Measurements from ENCODE around the gene C5. TPM values are rescaled to one million over a fixed set of nuclear protein-coding genes. Genes with fewer than 3 reads are reported as not detected.
A peak's percentile ranks its signal among the peaks of the same experiment; 100 is the strongest.

The C5 gene
- total RNA-seq, 4 donors from 2014 or later: 2.0 to 14.9 (median 4.3) TPM

GRCh38 chr9:121057821-121058220 lies 7.7 kb upstream of the C5 start:
- TF ChIP-seq CTCF (IDR thresholded peaks at IDR 0.05): no peak
- TF ChIP-seq POLR2A (IDR thresholded peaks at IDR 0.05): no peak
- WGBS, 2 donors: 84 to 86% methylated on average over 5 of the region's 5 CpGs
- no peak for DNase-seq (ENCODE audit: low spot score in 2 of 2)
- H3K4me3 ChIP-seq (ENCODE audit: low read depth, poor library complexity, severe bottlenecking): no peak overlapping the region
- intact Hi-C loops (cut with DNase I; ENCODE audit: low total_unique reads): loop anchor here (10.0 kb wide), 1 partner anchor 303 kb away; no protein-coding TSS in a partner anchor

- DNase-seq (ENCODE audit: low spot score in 2 of 2): peak in 1 of 2 donors; percentile 34
- 91 to 97% methylated on average over 2 of the region's 2 CpGs for WGBS, 2 donors
- H3K4me3 ChIP-seq (ENCODE audit: low read depth, poor library complexity, severe bottlenecking): no peak overlapping the region
- intact Hi-C loops (cut with DNase I; ENCODE audit: low total_unique reads): loop anchor here (10.0 kb wide), 1 partner anchor 301 kb away; no protein-coding TSS in a partner anchor
- no peak for TF ChIP-seq POLR2A (IDR thresholded peaks at IDR 0.05)
- TF ChIP-seq CTCF (IDR thresholded peaks at IDR 0.05): no peak
These were observed 5.6 kb upstream of the C5 start for GRCh38 chr9:121055642-121056143.

GRCh38 chr9:121053544-121053943 lies 3.5 kb upstream of the C5 start:
- no peak for TF ChIP-seq CTCF (IDR thresholded peaks at IDR 0.05)
- TF ChIP-seq POLR2A (IDR thresholded peaks at IDR 0.05): no peak
- intact Hi-C loops (cut with DNase I; ENCODE audit: low total_unique reads): loop anchor here (10.0 kb wide), 1 partner anchor 299 kb away; no protein-coding TSS in a partner anchor
- no peak overlapping the region for H3K4me3 ChIP-seq (ENCODE audit: low read depth, poor library complexity, severe bottlenecking)
- 71% methylated on average over 4 of the region's 4 CpGs for WGBS, 2 donors
- DNase-seq (ENCODE audit: low spot score in 2 of 2): no peak

- TF ChIP-seq POLR2A (IDR thresholded peaks at IDR 0.05): no peak
- TF ChIP-seq CTCF (IDR thresholded peaks at IDR 0.05): no peak
- intact Hi-C loops (cut with DNase I; ENCODE audit: low total_unique reads): no loop called here
- no peak overlapping the region for H3K4me3 ChIP-seq (ENCODE audit: low read depth, poor library complexity, severe bottlenecking)
- no peak for DNase-seq (ENCODE audit: low spot score in 2 of 2)
These were observed 1.5 kb downstream of the C5 start for GRCh38 chr9:121048618-121049017.

GRCh38 chr9:121048175-121048574 lies 1.9 kb downstream of the C5 start:
- H3K4me3 ChIP-seq (ENCODE audit: low read depth, poor library complexity, severe bottlenecking): no peak overlapping the region
- no peak for DNase-seq (ENCODE audit: low spot score in 2 of 2)
- TF ChIP-seq POLR2A (IDR thresholded peaks at IDR 0.05) (no peak), CTCF (IDR thresholded peaks at IDR 0.05) (no peak)
- intact Hi-C loops (cut with DNase I; ENCODE audit: low total_unique reads): no loop called here
- 96 to 97% methylated on average over 2 of the region's 2 CpGs for WGBS, 2 donors

GRCh38 chr9:121038804-121039203 lies 11.3 kb downstream of the C5 start:
- intact Hi-C loops (cut with DNase I; ENCODE audit: low total_unique reads): no loop called here
- TF ChIP-seq CTCF (IDR thresholded peaks at IDR 0.05) (no peak), POLR2A (IDR thresholded peaks at IDR 0.05) (no peak)
- DNase-seq (ENCODE audit: low spot score in 2 of 2): no peak
- no peak overlapping the region for H3K4me3 ChIP-seq (ENCODE audit: low read depth, poor library complexity, severe bottlenecking)
